ENCODE results near the gene AP2A1.

- TF ChIP-seq, protein P1, sequence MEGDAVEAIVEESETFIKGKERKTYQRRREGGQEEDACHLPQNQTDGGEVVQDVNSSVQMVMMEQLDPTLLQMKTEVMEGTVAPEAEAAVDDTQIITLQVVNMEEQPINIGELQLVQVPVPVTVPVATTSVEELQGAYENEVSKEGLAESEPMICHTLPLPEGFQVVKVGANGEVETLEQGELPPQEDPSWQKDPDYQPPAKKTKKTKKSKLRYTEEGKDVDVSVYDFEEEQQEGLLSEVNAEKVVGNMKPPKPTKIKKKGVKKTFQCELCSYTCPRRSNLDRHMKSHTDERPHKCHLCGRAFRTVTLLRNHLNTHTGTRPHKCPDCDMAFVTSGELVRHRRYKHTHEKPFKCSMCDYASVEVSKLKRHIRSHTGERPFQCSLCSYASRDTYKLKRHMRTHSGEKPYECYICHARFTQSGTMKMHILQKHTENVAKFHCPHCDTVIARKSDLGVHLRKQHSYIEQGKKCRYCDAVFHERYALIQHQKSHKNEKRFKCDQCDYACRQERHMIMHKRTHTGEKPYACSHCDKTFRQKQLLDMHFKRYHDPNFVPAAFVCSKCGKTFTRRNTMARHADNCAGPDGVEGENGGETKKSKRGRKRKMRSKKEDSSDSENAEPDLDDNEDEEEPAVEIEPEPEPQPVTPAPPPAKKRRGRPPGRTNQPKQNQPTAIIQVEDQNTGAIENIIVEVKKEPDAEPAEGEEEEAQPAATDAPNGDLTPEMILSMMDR (IDR thresholded peaks at IDR 0.05; ENCODE audit: insufficient read depth, low read depth, low read length): no peak
- no peak for TF ChIP-seq EZH2 (IDR thresholded peaks at IDR 0.05; ENCODE audit: insufficient read depth, low read length)
Measured at GRCh38 chr19:49855676-49856573, 89.1 kb downstream of the AP2A1 start.

Measured in astrocyte (in vitro differentiated cells and primary cell).